Measurements from ENCODE around the gene MASTL. TPM values are rescaled to one million over a fixed set of nuclear protein-coding genes. Genes with fewer than 3 reads are reported as not detected.

MASTL gene

DNA sequence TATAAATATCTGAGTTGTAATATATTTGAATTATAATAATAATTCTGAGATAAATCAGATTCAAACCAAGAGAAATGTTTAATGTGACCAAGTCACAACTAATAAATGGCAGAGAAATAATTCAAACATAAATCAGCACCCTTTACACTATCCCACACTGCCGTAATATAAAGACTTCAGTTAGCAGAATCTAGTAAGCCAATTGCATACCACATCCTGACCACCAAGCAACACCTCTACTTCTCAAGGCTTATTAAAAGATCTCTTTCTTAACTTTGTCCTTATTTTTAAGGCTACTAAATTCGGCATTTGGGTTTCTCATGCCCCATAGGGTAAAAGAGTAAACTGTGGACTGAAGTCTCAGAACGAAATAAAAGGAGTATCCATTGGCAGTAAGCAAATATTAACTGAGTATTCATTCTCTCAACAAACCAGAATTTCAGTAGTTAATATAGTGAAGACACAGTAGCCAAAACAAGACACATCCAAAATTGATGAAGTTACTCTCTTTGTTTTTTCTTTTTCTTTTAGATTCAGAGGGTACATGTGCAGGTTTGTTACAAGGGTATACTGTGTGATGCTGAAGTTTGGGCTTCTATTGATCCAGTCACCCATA, 70.6 kb downstream of the MASTL start:
- peaks cover 25% of the 10 kb centered on the region for H3K36me3 ChIP-seq (ENCODE audit: insufficient read depth, low read length)
- no peak overlapping the region for H3K9ac ChIP-seq (ENCODE audit: low read depth, low read length)
- no peaks in the 10 kb centered on the region for H3K4me1 ChIP-seq (ENCODE audit: control insufficient read depth, insufficient read depth, low read length)
- no peaks in the 10 kb centered on the region for H3K9me3 ChIP-seq (replicated peaks; ENCODE audit: low read length)
- no peaks in the 10 kb centered on the region for H3K27me3 ChIP-seq (ENCODE audit: control insufficient read depth, insufficient read depth, low read length)
- no peak overlapping the region for H3K4me3 ChIP-seq (ENCODE audit: low read length)
- H3K4me2 ChIP-seq (ENCODE audit: low read length), result no peak overlapping the region

DNA sequence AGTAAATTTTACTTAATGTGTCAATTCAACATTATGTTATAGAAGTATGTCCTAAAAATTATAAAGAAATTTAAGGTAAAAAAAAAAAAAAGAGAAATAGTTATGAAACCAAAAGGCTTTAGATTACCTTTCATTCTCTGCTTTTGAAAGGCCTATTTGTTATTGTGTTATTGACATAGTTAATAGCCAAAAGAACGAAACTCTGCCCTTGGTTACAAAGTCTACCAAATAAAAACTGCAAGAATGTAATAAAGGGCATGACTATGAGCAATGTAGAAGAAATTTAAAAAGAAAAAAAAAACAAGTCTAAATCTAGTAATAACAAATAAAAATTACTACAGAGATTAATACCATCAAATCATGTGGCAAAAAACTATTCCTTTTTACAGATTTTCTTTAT, 74.9 kb downstream of the MASTL start:
- Histone ChIP-seq H3K4me2 (ENCODE audit: low read length) (no peak overlapping the region), H3K36me3 (ENCODE audit: insufficient read depth, low read length) (peaks cover 16% of the 10 kb centered on the region)

GRCh38 chr10:27235706-27236105, 80.6 kb downstream of the MASTL start:
- Histone ChIP-seq H3K27me3 (ENCODE audit: control insufficient read depth, insufficient read depth, low read length) (no peaks in the 10 kb centered on the region), H3K4me1 (ENCODE audit: control insufficient read depth, insufficient read depth, low read length) (no peaks in the 10 kb centered on the region), H3K4me2 (ENCODE audit: low read length) (no peak overlapping the region), H3K9ac (ENCODE audit: low read depth, low read length) (no peak overlapping the region), H3K9me3 (replicated peaks; ENCODE audit: low read length) (no peaks in the 10 kb centered on the region), H3K36me3 (ENCODE audit: insufficient read depth, low read length) (peaks cover 7% of the 10 kb centered on the region), H3K4me3 (ENCODE audit: low read length) (no peak overlapping the region)

More for the DNA sequence above, 74.9 kb downstream of the MASTL start:
- Histone ChIP-seq H3K4me3 (ENCODE audit: low read length) (no peak overlapping the region), H3K27me3 (ENCODE audit: control insufficient read depth, insufficient read depth, low read length) (no peaks in the 10 kb centered on the region), H3K4me1 (ENCODE audit: control insufficient read depth, insufficient read depth, low read length) (no peaks in the 10 kb centered on the region), H3K9me3 (replicated peaks; ENCODE audit: low read length) (no peaks in the 10 kb centered on the region), H3K9ac (ENCODE audit: low read depth, low read length) (no peak overlapping the region)

Small RNAs within 50 kb of the gene (small RNA-seq; reads per million reads assigned to genes)
- gene RNU2-24P (14.5 reads per million, percentile 92 among the genes with 10 or more reads in this experiment), gene RNU7-12P (not detected)

Data from skeletal muscle satellite cell (primary cell).